HEK293T (cell line): ENCODE results near the gene RAB1A.
A peak's percentile ranks its signal among the peaks of the same experiment; 100 is the strongest.

Source experiments
- CTCF ChIA-PET: fragments of 350-600 bp; formaldehyde crosslinking; extraction: SDS; loops from one replicate; lab custom pipeline; 2021; ENCODE audit warnings: antibody characterized with exemption, inconsistent platforms; lab: Yijun Ruan, JAX
- POLR2A ChIA-PET: fragments of 350-600 bp; formaldehyde crosslinking; extraction: SDS; loops from one replicate; lab custom pipeline; 2020; ENCODE audit warnings: antibody characterized with exemption, inconsistent platforms; lab: Yijun Ruan, JAX
- DNase-seq: peaks from one replicate; pipeline ENCODE4 v3.0.0; 2012; ENCODE audit warnings: mixed read lengths; ENCODE audit errors: extremely low spot score
- ARNT ChIP-seq: fragments of 450-650 bp; IDR thresholded peaks from 2 replicates; pipeline ENCODE4 v1.6.1; 2017; ENCODE audit warnings: mild to moderate bottlenecking
- BHLHE40 ChIP-seq: fragments of 450-650 bp; IDR thresholded peaks from 2 replicates; pipeline ENCODE4 v1.6.1; 2016; ENCODE audit warnings: mild to moderate bottlenecking, moderate library complexity, borderline replicate concordance
- CTBP1 ChIP-seq: fragments of 450-650 bp; IDR thresholded peaks from 2 replicates; pipeline ENCODE4 v1.6.1; 2016; ENCODE audit warnings: borderline replicate concordance
- ELF4 ChIP-seq: fragments of 450-650 bp; IDR thresholded peaks from 2 replicates; pipeline ENCODE4 v1.6.1; 2017; ENCODE audit warnings: antibody characterized with exemption
- FOXA1 ChIP-seq: fragments of 450-650 bp; IDR thresholded peaks from 2 replicates; pipeline ENCODE4 v1.6.1; 2016; ENCODE audit warnings: mild to moderate bottlenecking
- FOXK2 ChIP-seq: fragments of 450-650 bp; IDR thresholded peaks from 2 replicates; pipeline ENCODE4 v1.6.1; 2016; ENCODE audit warnings: mild to moderate bottlenecking
- FOXM1 ChIP-seq: fragments of 450-650 bp; IDR thresholded peaks from 2 replicates; pipeline ENCODE4 v1.6.1; 2017; ENCODE audit warnings: mild to moderate bottlenecking, borderline replicate concordance
- HDGF ChIP-seq: fragments of 450-650 bp; IDR thresholded peaks from 2 replicates; pipeline ENCODE4 v1.6.1; 2017; ENCODE audit warnings: antibody characterized with exemption, borderline replicate concordance
- L3MBTL2 ChIP-seq: fragments of 450-650 bp; conservative IDR thresholded peaks from 2 replicates; pipeline ENCODE4 v1.6.1; 2016; ENCODE audit warnings: mild to moderate bottlenecking
- LEF1 ChIP-seq: fragments of 450-650 bp; IDR thresholded peaks from 2 replicates; pipeline ENCODE4 v1.6.1; 2017; ENCODE audit warnings: mild to moderate bottlenecking, borderline replicate concordance
- NFRKB ChIP-seq: fragments of 450-650 bp; IDR thresholded peaks from 2 replicates; pipeline ENCODE4 v1.6.1; 2016; ENCODE audit warnings: mild to moderate bottlenecking, moderate library complexity
- SP1 ChIP-seq: fragments of 450-650 bp; IDR thresholded peaks from 2 replicates; pipeline ENCODE4 v1.6.1; 2017
- SUZ12 ChIP-seq: fragments of 450-650 bp; IDR thresholded peaks from 2 replicates; pipeline ENCODE4 v1.6.1; 2016; ENCODE audit warnings: mild to moderate bottlenecking
- TARDBP ChIP-seq: fragments of 450-650 bp; IDR thresholded peaks from 2 replicates; pipeline ENCODE4 v1.6.1; 2016
- ZNF384 ChIP-seq: fragments of 450-650 bp; IDR thresholded peaks from 2 replicates; pipeline ENCODE4 v1.6.1; 2016
- TF ChIP-seq, protein P1 (sequence below): fragments of 450-650 bp; IDR thresholded peaks from 2 replicates; pipeline ENCODE4 v1.6.1; 2016

RAB1A gene

DNA sequence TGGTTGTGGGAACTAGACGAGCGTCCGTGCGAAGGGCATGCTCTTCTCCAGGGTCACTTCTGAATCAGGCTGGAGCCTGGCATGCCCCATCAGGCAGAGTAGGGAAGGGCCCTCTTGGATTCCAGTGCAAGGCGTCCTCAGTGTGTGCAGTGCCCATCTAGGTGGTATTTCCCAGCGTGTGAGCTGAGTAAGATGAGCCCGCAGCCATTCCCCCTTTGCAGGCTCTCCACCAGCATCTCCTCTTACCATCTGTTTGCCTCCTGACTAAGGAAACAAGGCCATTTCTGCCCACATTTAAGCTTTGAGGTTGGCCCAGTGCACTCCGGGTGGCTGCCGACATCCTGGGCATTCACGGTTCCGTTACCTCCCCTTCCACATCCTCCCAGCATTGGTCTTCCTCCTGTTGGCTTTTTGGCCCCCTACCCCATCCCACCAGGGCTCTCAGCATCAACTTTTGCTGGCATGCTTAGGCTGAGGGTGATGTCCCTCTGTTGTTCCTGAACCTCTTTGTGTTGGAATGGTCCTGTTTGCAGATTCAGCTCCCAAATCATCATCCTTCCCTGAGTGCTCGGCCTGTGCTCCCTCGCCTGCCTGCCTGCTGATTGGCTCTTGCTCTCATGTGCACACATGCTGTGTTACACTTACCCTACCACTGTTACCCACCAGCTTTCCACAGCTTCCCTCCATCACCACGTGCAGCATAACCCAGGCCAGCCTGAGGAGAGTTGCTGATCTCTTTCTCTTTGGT, 61.9 kb downstream of the RAB1A start:
- TF ChIP-seq LEF1 (no peak), ELF4 (no peak), BHLHE40 (no peak), HDGF (no peak), NFRKB (no peak), SUZ12 (no peak), ARNT (no peak), FOXA1 (no peak), SP1 (no peak), CTBP1 (no peak), ZNF384 (no peak), L3MBTL2 (no peak), FOXK2 (no peak), FOXM1 (no peak), TARDBP (no peak)
- TF ChIP-seq, protein P1, sequence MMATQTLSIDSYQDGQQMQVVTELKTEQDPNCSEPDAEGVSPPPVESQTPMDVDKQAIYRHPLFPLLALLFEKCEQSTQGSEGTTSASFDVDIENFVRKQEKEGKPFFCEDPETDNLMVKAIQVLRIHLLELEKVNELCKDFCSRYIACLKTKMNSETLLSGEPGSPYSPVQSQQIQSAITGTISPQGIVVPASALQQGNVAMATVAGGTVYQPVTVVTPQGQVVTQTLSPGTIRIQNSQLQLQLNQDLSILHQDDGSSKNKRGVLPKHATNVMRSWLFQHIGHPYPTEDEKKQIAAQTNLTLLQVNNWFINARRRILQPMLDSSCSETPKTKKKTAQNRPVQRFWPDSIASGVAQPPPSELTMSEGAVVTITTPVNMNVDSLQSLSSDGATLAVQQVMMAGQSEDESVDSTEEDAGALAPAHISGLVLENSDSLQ = no peak
- no peak for DNase-seq
- ChIA-PET CTCF (interaction anchor here (0.6 kb wide), 1 partner anchor 444 kb away, joined by 6 read pairs; no protein-coding TSS in a partner anchor), POLR2A (interaction anchor here (1.1 kb wide), 1 partner anchor 11 kb away, joined by 3 read pairs; the partner anchor contains the start of gene CEP68)

DNA sequence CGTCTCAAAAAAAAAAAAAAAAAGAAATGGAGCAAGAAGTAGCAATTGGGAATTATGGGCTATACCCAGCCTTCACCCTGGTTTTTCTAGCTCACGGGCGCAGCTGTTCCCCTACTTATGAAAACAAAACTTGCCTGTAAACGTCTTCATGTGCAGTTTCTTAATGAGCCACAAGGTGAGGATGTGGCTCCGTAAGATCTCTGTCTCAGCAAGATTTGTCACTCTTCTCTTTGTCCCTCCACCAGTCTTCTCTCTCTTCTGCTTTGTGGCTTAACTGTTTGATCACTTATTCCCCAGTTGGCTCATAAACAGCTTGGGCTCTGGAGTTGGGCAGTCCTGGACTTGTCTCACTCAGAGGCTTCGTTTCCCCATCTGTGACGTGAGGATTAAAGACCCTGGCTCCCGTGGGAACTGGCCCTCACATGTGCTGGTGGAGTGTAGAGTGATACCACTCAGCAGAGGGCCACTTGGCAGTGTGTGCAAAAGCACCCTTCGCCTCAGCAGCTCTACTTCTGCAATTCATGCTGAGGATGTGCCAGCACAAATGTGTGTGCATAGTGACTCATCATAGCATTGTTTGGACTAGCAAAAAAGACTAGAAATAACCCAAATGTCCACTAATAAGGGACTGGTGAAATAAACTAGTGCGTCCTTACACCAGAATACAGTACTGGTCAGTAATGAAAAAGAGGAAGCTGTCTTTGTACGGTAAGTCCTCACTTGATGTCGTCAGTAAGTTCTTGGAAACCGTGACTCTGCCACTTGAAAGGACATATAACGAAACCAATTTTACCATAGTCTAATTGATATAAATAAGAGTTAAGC, 65.0 kb downstream of the RAB1A start:
- ChIA-PET POLR2A (interaction anchor here (1.3 kb wide), 1 partner anchor 9 kb away, joined by 4 read pairs; the partner anchor contains the start of gene CEP68), CTCF (interaction anchor here (0.8 to 2.0 kb wide), 9 partner anchors 10 to 509 kb away, joined by 3 to 8 read pairs (median 5); partner anchors contain the start of gene CEP68)
- peak; percentile 57 for DNase-seq
- TF ChIP-seq SUZ12 (no peak), FOXA1 (no peak), L3MBTL2 (no peak), HDGF (no peak), NFRKB (no peak), CTBP1 (no peak), LEF1 (no peak), FOXM1 (no peak), BHLHE40 (no peak), TARDBP (no peak), SP1 (no peak), ZNF384 (no peak), FOXK2 (no peak), ARNT (no peak), ELF4 (no peak)
- TF ChIP-seq, protein P1 = no peak

DNA sequence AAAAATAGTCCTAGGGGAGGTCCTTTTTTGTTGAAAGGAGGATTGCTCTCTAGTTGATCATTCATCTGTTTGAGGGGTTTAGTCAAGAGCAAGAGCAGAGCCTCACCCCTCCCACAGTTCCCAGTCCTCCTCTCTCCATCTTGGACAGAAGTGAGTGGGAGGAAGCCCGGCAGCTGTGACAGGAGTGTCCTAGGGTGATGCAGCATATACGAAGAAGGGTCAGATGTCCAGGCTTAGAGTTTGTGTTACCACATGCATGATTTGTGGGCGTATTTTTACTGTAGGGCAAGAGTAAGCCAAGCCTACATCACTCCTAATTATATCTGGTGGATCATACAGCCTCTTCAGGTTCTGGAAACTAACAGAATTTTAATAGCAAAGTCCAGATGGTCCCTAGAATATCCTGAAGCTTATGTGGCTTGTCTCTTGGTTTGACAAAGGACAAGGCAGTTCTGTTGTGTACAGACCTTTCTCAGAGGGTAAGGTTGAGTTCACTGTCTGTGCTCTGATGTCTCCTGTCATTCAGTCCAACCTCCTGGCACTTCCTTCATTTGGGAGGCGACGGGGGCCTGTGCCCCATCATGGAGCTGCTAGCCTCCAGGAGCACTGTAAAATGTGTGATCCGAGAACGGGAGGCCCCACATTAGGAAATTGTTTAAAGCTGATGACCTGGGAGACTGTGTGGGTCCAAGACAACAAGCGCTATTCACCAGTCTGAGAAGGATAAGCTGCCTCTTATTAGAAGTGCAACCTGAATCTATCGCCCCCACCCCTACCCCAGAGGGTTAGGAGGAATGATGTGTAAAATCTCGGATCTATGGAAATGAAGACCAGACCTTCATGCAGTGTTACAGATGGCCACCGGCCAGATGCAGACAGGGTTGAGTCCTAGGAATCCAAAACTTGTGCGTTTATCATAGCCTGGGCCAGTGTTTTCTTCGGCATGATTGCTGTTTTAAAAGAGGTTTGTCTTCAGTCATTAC, 66.8 kb downstream of the RAB1A start:
- TF ChIP-seq NFRKB = no peak
- no peak for TF ChIP-seq TARDBP
- TF ChIP-seq CTBP1 = no peak
- TF ChIP-seq HDGF = no peak
- TF ChIP-seq ARNT = no peak
- TF ChIP-seq LEF1 = no peak
- no peak for TF ChIP-seq BHLHE40
- TF ChIP-seq L3MBTL2 = no peak
- no peak for TF ChIP-seq FOXK2
- TF ChIP-seq FOXM1 = no peak
- TF ChIP-seq FOXA1 = no peak
- no peak for TF ChIP-seq SP1
- ChIA-PET POLR2A (no interaction called here), CTCF (interaction anchor here (0.6 to 2.0 kb wide), 3 partner anchors 8 to 150 kb away, joined by 3 to 8 read pairs (median 6); partner anchors contain the start of gene CEP68)
- DNase-seq = no peak

DNA sequence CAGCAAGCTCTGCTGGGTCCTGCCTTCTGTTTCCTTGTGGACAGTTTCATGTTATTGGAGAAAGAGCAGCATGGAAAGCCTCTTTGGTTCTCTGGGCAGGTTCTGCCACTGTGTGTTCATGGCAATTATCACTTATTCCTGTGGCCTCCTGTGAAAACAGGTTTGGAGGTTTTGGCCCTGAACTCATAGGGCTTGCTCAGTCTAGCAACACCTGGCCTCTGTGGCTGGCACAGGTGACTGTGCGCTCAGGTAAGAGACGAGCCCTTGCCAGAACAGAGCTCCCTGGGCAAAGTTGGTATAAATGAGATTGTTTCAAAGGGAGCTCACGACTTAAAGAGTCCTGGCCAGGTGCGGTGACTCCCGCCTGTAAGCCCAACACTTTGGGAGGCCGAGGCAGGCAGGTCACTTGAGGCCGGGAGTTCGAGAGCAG, 68.0 kb downstream of the RAB1A start:
- ChIA-PET CTCF (no interaction called here), POLR2A (no interaction called here)
- DNase-seq = no peak
- TF ChIP-seq SP1 = no peak
- TF ChIP-seq, protein P1 = no peak
- TF ChIP-seq FOXM1 = no peak
- TF ChIP-seq BHLHE40 = no peak
- no peak for TF ChIP-seq L3MBTL2
- TF ChIP-seq LEF1 = no peak
- no peak for TF ChIP-seq ZNF384
- no peak for TF ChIP-seq NFRKB
